Measurements from ENCODE around the gene ATP6V0D1.
"Not testable (repeated sequence)": the region's sequence is repeated elsewhere in the genome, so short reads cannot be mapped to it uniquely, and the experiment has no call there.

ATP6V0D1 gene

GRCh38 chr16:67504031-67505021, 23.4 kb upstream of the ATP6V0D1 start:
- DNase-seq (ENCODE audit: low spot score): peak; percentile 64
- no peak for TF ChIP-seq CTCF (IDR thresholded peaks at IDR 0.05; ENCODE audit: extremely low read depth, insufficient read depth, missing control alignments)
- in situ Hi-C loops (cut with MboI; ENCODE audit: low pct_unique_long_range_greater_than_20kb, low sequenced_read_pairs, unreplicated experiment): no loop called here

- no peak for TF ChIP-seq CTCF (IDR thresholded peaks at IDR 0.05; ENCODE audit: extremely low read depth, insufficient read depth, missing control alignments)
- DNase-seq (ENCODE audit: low spot score): no peak
- in situ Hi-C loops (cut with MboI; ENCODE audit: low pct_unique_long_range_greater_than_20kb, low sequenced_read_pairs, unreplicated experiment): no loop called here
Observed at GRCh38 chr16:67499106-67499505, 18.1 kb upstream of the ATP6V0D1 start.

- DNase-seq (ENCODE audit: low spot score): no peak
- in situ Hi-C loops (cut with MboI; ENCODE audit: low pct_unique_long_range_greater_than_20kb, low sequenced_read_pairs, unreplicated experiment): no loop called here
- no peak for TF ChIP-seq CTCF (IDR thresholded peaks at IDR 0.05; ENCODE audit: extremely low read depth, insufficient read depth, missing control alignments)
Observed at GRCh38 chr16:67490335-67491096, 9.6 kb upstream of the ATP6V0D1 start.

- in situ Hi-C loops (cut with MboI; ENCODE audit: low pct_unique_long_range_greater_than_20kb, low sequenced_read_pairs, unreplicated experiment): no loop called here
- TF ChIP-seq CTCF (IDR thresholded peaks at IDR 0.05; ENCODE audit: extremely low read depth, insufficient read depth, missing control alignments): no peak
- DNase-seq (ENCODE audit: low spot score): no peak
Observed at GRCh38 chr16:67489401-67490083, 8.6 kb upstream of the ATP6V0D1 start.

GRCh38 chr16:67487561-67487960, 6.6 kb upstream of the ATP6V0D1 start:
- in situ Hi-C loops (cut with MboI; ENCODE audit: low pct_unique_long_range_greater_than_20kb, low sequenced_read_pairs, unreplicated experiment): not testable (repeated sequence)

GRCh38 chr16:67486805-67487204, 5.8 kb upstream of the ATP6V0D1 start:
- in situ Hi-C loops (cut with MboI; ENCODE audit: low pct_unique_long_range_greater_than_20kb, low sequenced_read_pairs, unreplicated experiment): no loop called here
- no peak for DNase-seq (ENCODE audit: low spot score)
- TF ChIP-seq CTCF (IDR thresholded peaks at IDR 0.05; ENCODE audit: extremely low read depth, insufficient read depth, missing control alignments): no peak

More at GRCh38 chr16:67487561-67487960, 6.6 kb upstream of the ATP6V0D1 start:
- not testable (repeated sequence) for DNase-seq (ENCODE audit: low spot score)

All from GM13977 (cell line).